C4-2B (cell line): ENCODE measurements around the gene TTLL7.

Experiments
- CTCF ChIP-seq: fragments of 450-650 bp; conservative IDR thresholded peaks from 2 replicates; pipeline ENCODE4 v1.5.1; 2017; ENCODE audit warnings: mild to moderate bottlenecking
- ZFX ChIP-seq: fragments of 450-650 bp; IDR thresholded peaks from 2 replicates; pipeline ENCODE4 v1.6.1; 2017

GRCh38 chr1:83954166-83954823 lies 44.6 kb downstream of the TTLL7 start:
- no peak for TF ChIP-seq CTCF
- TF ChIP-seq ZFX = no peak
